GM19023 (cell line): ENCODE measurements around the gene MIS18A.
A peak's percentile ranks its signal among the peaks of the same experiment; 100 is the strongest.
"Not testable (repeated sequence)": the region's sequence is repeated elsewhere in the genome, so short reads cannot be mapped to it uniquely, and the experiment has no call there.

Source experiments
- ATAC-seq: cut with Tn5 transposase; IDR thresholded peaks from one replicate; pipeline ENCODE4 v1.9.1; 2021; ENCODE audit warnings: mild to moderate bottlenecking, moderate library complexity; ENCODE audit not compliant: unreplicated experiment

The MIS18A gene

GRCh38 chr21:32306021-32306780 is 27.4 kb upstream of the MIS18A start:
- no peak for ATAC-seq

- ATAC-seq, result no peak
Measured at GRCh38 chr21:32304998-32305397, 26.1 kb upstream of the MIS18A start.

GRCh38 chr21:32303385-32303784 is 24.5 kb upstream of the MIS18A start:
- ATAC-seq, result no peak

DNA sequence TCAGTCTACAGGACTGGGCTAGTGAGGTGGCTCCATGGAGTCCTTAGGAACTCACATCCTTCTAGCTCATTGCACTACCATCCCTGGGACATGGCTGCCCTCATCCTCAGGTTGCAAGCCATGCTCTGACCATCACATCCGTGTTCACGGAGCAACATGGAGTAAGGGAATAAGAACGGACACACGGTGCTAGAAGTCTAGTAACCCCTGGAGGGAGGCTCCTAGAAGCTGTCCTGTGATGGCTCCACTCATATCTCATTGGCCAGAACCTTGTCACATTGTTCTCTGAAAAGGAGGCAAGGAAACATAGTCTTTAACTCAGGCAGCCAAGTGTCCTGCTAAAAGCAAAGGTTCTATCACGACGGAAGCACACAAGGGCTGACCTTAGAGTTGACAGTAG is 23.7 kb upstream of the MIS18A start:
- no peak for ATAC-seq

- ATAC-seq, result no peak
Measured at GRCh38 chr21:32301596-32301995, 22.7 kb upstream of the MIS18A start.

DNA sequence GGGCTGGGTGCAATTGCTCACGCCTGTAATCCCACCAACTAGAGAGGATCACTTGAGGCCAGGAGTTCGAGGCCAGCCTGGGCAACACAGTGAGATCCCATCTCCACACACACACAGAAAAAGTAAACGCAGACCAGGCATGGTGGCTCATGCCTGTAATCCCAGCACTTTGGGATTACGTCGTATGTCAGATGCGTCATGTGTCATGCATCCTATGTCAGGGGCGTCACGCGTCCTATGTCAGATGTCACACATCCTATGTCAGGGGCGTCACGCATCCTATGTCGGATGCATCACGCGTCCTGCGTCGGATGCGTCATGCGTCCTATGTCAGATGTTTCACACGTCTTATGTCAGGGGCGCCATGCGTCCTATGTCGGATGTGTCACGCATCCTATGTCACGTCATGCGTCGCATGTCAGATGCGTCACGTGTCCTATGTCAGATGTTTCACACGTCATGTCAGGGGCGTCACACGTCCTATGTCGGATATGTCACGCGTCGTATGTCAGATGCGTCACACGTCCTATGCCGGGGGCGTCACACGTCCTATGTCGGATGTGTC is 21.4 kb upstream of the MIS18A start:
- no peak for ATAC-seq

DNA sequence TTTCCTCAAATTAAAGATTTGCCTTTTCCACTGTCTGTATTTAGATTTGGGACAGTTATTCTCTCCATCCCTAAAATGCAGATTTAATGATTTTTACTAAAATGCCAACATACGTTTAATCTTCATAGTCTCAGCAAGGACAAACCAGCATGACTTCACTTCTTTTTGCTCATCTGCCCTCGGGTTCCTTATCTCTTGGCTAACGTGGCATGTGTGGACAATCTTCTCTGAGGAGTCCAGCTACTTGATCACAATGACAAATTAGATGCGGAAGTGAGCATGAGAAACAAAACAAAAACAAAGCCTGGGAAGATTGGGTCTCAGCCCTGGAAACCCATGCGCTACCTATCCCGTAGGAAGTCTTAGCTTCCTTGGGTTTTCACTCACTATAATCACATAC is 20.8 kb upstream of the MIS18A start:
- no peak for ATAC-seq

DNA sequence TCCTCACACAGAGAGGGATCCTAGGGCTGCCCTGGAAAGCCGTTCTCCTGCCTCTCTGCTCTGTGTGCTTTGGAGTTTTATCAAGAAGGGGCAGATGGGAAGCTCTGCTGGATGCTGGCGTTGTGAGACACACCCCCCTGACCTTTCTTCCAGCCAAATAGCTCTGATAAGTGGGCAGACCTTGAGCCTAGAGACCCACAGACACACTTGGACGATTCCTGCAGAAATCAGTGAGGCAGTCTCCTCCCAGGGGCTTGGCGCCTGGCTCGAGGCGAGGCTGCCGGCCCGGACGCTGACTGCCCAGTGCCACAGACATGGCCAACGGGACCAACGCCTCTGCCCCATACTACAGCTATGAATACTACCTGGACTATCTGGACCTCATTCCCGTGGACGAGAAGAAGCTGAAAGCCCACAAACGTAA is 19.8 kb upstream of the MIS18A start, which contains the start of gene MRAP:
MRAP (plus strand) TSS at position 198 of the 424 bp plus-strand sequence; CDS start at position 315, 117 bp downstream.
- no peak for ATAC-seq

DNA sequence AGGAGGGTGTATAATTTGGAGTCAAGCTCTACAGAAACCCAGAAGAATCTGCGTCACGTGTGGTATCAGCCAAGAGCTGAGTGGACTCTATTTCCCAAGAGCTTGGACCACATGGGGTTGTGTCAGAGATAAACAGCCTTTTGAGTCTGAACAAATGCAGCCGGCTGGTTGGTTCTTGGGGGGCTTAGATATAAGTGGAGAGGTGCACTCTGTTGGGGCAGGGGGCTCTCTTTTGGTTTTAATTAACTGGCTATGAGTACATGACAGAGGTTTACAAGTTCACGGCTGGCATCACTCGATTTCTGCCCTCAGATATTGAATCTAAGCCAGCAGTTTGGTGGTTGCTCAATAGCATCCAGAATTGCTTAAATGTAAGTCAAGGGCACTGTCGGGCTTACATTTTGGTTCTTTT is 19.3 kb upstream of the MIS18A start:
- no peak for ATAC-seq

DNA sequence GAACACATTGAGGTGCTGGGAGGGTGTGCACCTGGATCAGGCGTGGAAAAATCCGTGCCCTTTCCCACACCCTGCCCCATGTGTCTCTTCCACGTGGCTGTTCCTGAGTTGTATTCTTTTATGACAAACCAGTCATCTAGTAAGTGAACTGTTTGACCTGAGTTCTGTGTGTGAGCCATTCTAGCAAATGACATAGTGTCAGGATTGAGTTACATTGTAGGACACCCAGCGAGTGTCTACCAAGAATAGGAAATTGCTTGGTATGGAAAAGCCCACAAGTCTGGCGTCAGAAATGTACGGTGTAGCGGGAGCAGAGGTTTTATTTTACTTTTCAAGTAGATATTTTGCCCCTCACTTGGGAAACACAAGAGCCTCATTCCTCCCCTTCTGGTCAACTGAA is 18.6 kb upstream of the MIS18A start:
- ATAC-seq, result no peak

GRCh38 chr21:32285476-32285875 is 6.6 kb upstream of the MIS18A start:
- no peak for ATAC-seq

DNA sequence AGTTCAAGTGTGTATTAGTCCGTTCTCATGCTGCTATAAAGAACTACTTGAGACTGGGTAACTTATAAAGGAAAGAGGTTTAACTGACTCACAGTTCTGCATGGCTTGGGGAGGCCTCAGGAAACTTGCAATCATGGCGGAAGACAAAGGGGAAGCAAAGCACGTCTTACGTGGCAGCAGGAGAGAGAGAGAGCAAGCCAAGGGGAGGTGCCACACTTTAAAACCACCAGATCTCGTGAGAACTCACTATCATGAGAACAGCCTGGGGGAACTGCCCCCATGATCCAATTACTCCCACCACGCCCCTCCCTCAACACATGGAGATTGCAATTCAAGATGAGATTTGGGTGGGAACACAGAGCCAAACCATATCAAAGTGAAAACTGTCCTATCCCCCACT is 4.1 kb upstream of the MIS18A start:
- no peak for ATAC-seq

DNA sequence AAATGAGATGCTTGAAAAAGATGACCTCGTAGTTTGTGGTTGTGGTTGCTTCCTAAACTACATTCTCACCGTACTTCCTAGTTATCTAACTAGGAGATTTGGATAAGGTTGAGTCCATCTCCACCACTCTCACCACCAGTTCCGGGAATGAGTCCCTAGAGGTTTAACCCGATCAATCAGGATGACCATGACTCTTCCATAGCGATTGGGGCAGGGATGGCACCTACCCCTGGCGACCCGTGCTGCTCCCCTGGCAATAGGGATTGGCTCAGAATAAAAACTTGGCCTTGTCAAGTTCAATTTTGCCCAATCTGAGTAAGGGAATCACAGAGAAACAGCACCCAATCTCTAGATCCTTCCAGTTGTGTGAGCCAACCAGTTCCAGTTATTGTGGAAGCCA is 2.7 kb upstream of the MIS18A start:
- no peak for ATAC-seq

DNA sequence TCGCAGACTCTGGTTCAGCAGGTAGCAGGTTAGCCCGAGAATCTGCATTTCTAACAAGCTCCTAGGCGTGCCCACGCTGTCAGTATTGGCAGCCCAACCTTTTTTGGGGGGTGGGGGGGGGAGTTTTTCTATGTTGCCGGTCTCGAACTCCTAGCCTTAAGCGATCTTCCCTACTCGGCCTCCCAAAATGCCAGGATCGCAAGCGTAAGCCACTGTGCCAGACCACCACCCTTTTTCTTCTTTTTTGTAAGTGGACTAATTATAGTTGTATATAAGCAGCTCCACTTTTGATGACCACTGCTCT is 480 bp upstream of the MIS18A start:
- peak; percentile 19 for ATAC-seq

GRCh38 chr21:32278103-32278502 is 746 bp downstream of the MIS18A start:
- ATAC-seq, result no peak

DNA sequence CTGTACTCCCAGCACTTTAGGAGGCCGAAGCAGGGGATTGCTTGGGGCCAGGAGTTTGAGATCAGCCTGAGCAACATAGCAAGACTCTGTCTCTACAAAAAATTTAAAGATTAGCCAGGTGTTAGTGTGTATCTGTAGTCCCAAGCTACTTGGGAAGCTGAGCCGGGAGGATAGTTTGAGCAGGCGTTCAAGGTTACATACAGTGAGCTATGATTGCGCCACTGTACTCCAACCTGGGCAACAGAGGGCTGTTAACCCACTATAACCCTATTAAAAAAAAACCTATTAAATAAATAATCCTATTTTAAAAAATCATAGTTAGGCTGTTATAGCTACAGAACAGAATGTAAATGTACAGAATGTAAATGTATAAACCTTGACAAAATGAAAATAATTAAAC is 2.2 kb downstream of the MIS18A start:
- no peak for ATAC-seq

DNA sequence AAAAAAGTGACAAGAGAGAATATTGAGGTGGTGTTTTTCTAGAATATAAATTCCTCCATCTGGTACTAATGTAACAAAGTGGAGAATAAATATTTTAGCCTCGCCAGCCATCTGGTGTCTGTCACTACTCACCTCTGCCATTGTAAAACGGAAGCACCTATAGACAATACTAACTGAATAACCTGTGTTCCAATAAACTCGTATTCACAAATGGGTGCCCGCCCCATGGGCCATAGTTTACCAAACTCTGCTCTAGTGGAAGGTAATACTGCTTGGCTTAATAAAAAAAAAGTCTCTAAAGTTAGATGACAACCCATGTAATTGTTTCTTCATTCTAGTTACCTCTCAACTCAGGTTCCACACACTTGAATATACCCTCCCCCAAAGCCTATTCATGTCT is 8.1 kb downstream of the MIS18A start:
- ATAC-seq, result no peak

GRCh38 chr21:32265321-32265720 is 13.5 kb downstream of the MIS18A start:
- ATAC-seq, result not testable (repeated sequence)

GRCh38 chr21:32261929-32262328 is 16.9 kb downstream of the MIS18A start:
- ATAC-seq, result no peak

DNA sequence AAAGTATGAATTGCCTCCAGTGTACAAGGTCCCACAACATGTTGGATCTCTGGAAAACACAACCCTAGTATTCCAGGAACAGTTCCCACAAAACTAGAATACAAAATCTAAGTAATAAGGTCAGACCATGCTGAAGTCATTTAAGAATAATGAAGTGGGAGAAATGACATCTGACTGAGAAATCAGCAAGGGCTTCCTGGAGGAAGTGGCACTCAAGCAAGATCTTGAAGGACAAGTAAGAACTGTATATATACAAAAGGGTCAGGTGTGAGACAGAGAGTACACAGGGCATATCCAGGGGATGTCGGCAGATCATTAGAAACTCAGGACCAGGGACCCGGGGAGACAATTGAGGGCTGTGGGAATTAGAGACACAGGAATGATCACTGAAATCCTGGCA is 18.7 kb downstream of the MIS18A start:
- no peak for ATAC-seq

GRCh38 chr21:32258786-32259048 is 20.1 kb downstream of the MIS18A start:
- not testable (repeated sequence) for ATAC-seq

- peak; percentile 84 for ATAC-seq
Measured at GRCh38 chr21:32257962-32258785, 20.7 kb downstream of the MIS18A start.
